HG03175 (cell line): Measurements from ENCODE around the gene KLF15.
"Not testable (repeated sequence)": the region's sequence is repeated elsewhere in the genome, so short reads cannot be mapped to it uniquely, and the experiment has no call there.

ENCODE experiments used
- ATAC-seq: cut with Tn5 transposase; IDR thresholded peaks from one replicate; pipeline ENCODE4 v1.9.1; 2021; ENCODE audit warnings: mild to moderate bottlenecking, moderate library complexity; ENCODE audit not compliant: unreplicated experiment

KLF15 gene

GRCh38 chr3:126348308-126348920, 8.8 kb downstream of the KLF15 start:
- no peak for ATAC-seq

- ATAC-seq = no peak
These were observed 9.6 kb downstream of the KLF15 start for GRCh38 chr3:126347543-126348161.

- no peak for ATAC-seq
These were observed 10.7 kb downstream of the KLF15 start for GRCh38 chr3:126346466-126346865.

GRCh38 chr3:126345641-126346460, 11.4 kb downstream of the KLF15 start:
- no peak for ATAC-seq

GRCh38 chr3:126345231-126345630, 12.0 kb downstream of the KLF15 start:
- no peak for ATAC-seq

- ATAC-seq = no peak
These were observed 12.7 kb downstream of the KLF15 start for GRCh38 chr3:126344380-126345041.

- ATAC-seq = no peak
These were observed 13.6 kb downstream of the KLF15 start for GRCh38 chr3:126343649-126344035.

- no peak for ATAC-seq
These were observed 14.1 kb downstream of the KLF15 start for GRCh38 chr3:126342991-126343648.

- ATAC-seq = no peak
These were observed 15.0 kb downstream of the KLF15 start for GRCh38 chr3:126342211-126342610.

- no peak for ATAC-seq
These were observed 15.5 kb downstream of the KLF15 start for GRCh38 chr3:126341755-126342150.

- no peak for ATAC-seq
These were observed 16.1 kb downstream of the KLF15 start for GRCh38 chr3:126340943-126341754.

GRCh38 chr3:126340596-126340942, 16.6 kb downstream of the KLF15 start:
- no peak for ATAC-seq

- no peak for ATAC-seq
These were observed 17.1 kb downstream of the KLF15 start for GRCh38 chr3:126340081-126340511.

- no peak for ATAC-seq
These were observed 17.7 kb downstream of the KLF15 start for GRCh38 chr3:126339466-126339865.

GRCh38 chr3:126338790-126339288, 18.4 kb downstream of the KLF15 start:
- ATAC-seq = no peak

GRCh38 chr3:126337980-126338651, 19.1 kb downstream of the KLF15 start:
- ATAC-seq = no peak

GRCh38 chr3:126331812-126332336, 25.3 kb downstream of the KLF15 start:
- ATAC-seq = not testable (repeated sequence)

GRCh38 chr3:126329927-126330725, 27.1 kb downstream of the KLF15 start:
- no peak for ATAC-seq
